Measurements from ENCODE around the gene CFAP221. TPM values are rescaled to one million over a fixed set of nuclear protein-coding genes. Genes with fewer than 3 reads are reported as not detected.

CFAP221 gene
- total RNA-seq, 1 donor from 2014 or later = 1.8 TPM

- no peaks in the 10 kb centered on the region for H3K27me3 ChIP-seq (ENCODE audit: control insufficient read depth, insufficient read depth, low read length)
- no peaks in the 10 kb centered on the region for H3K36me3 ChIP-seq (ENCODE audit: control insufficient read depth, insufficient read depth, low read length)
- no peak overlapping the region for H3K4me3 ChIP-seq (ENCODE audit: low read depth, low read length)
- TF ChIP-seq CTCF (IDR thresholded peaks at IDR 0.05; ENCODE audit: insufficient read depth, low read length, poor library complexity, severe bottlenecking) = no peak
- no peak for DNase-seq (ENCODE audit: low read depth)
Measured at GRCh38 chr2:119512946-119513345, 31.3 kb upstream of the CFAP221 start.

DNA sequence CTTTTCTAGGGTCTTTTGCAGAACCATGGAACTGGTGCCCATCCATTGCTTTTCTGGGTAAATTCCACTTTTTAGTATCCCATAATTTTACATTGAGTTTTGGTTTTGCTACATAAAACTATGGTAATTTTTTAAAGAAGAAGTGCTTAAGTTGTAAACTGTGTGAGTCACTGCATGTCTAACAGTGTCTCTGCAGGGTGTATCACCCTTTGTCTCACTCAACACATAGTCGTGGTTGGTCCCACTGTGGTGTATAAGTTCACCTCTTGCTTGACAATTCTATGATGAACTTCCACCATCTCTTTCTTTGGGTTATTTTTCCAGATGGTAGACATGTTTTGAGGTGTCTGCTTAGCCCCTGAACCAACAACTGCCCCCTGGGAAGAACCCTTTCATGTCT is 30.4 kb upstream of the CFAP221 start:
- Histone ChIP-seq H3K4me3 (ENCODE audit: low read depth, low read length) (no peak overlapping the region), H3K27me3 (ENCODE audit: control insufficient read depth, insufficient read depth, low read length) (no peaks in the 10 kb centered on the region), H3K36me3 (ENCODE audit: control insufficient read depth, insufficient read depth, low read length) (no peaks in the 10 kb centered on the region)
- no peak for TF ChIP-seq CTCF (IDR thresholded peaks at IDR 0.05; ENCODE audit: insufficient read depth, low read length, poor library complexity, severe bottlenecking)
- no peak for DNase-seq (ENCODE audit: low read depth)

GRCh38 chr2:119516121-119516520 is 28.1 kb upstream of the CFAP221 start:
- TF ChIP-seq CTCF (IDR thresholded peaks at IDR 0.05; ENCODE audit: insufficient read depth, low read length, poor library complexity, severe bottlenecking) = no peak
- no peak for DNase-seq (ENCODE audit: low read depth)

GRCh38 chr2:119517433-119517832 is 26.8 kb upstream of the CFAP221 start:
- Histone ChIP-seq H3K36me3 (ENCODE audit: control insufficient read depth, insufficient read depth, low read length) (no peaks in the 10 kb centered on the region), H3K27me3 (ENCODE audit: control insufficient read depth, insufficient read depth, low read length) (no peaks in the 10 kb centered on the region), H3K4me3 (ENCODE audit: low read depth, low read length) (no peak overlapping the region)
- TF ChIP-seq CTCF (IDR thresholded peaks at IDR 0.05; ENCODE audit: insufficient read depth, low read length, poor library complexity, severe bottlenecking) = peak; percentile 76
- DNase-seq (ENCODE audit: low read depth) = no peak

More at GRCh38 chr2:119516121-119516520, 28.1 kb upstream of the CFAP221 start:
- Histone ChIP-seq H3K36me3 (ENCODE audit: control insufficient read depth, insufficient read depth, low read length) (no peaks in the 10 kb centered on the region), H3K27me3 (ENCODE audit: control insufficient read depth, insufficient read depth, low read length) (no peaks in the 10 kb centered on the region), H3K4me3 (ENCODE audit: low read depth, low read length) (no peak overlapping the region)

- Histone ChIP-seq H3K27me3 (ENCODE audit: control insufficient read depth, insufficient read depth, low read length) (peaks cover 9% of the 10 kb centered on the region), H3K4me3 (ENCODE audit: low read depth, low read length) (no peak overlapping the region), H3K36me3 (ENCODE audit: control insufficient read depth, insufficient read depth, low read length) (no peaks in the 10 kb centered on the region)
- no peak for DNase-seq (ENCODE audit: low read depth)
- no peak for TF ChIP-seq CTCF (IDR thresholded peaks at IDR 0.05; ENCODE audit: insufficient read depth, low read length, poor library complexity, severe bottlenecking)
Measured at GRCh38 chr2:119518401-119519056, 25.7 kb upstream of the CFAP221 start.

DNA sequence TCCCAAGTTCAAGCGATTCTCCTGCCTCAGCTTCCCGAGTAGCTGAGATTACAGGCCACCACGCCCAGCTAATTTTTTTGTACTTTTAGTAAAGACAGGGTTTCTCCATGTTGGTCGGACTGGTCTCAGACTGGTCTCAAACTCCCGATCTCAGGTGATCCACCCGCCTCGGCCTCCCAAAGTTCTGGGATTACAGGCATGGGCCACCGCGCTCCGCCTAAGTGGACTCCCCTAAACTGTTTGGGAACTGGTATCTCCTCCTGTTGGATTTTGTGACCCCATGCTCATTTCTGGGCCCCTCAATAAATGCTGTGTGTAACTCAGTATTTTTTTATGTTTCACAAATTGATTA is 25.2 kb upstream of the CFAP221 start:
- peaks cover 14% of the 10 kb centered on the region for H3K27me3 ChIP-seq (ENCODE audit: control insufficient read depth, insufficient read depth, low read length)
- TF ChIP-seq CTCF (IDR thresholded peaks at IDR 0.05; ENCODE audit: insufficient read depth, low read length, poor library complexity, severe bottlenecking) = no peak
- no peak overlapping the region for H3K4me3 ChIP-seq (ENCODE audit: low read depth, low read length)
- no peak for DNase-seq (ENCODE audit: low read depth)
- no peaks in the 10 kb centered on the region for H3K36me3 ChIP-seq (ENCODE audit: control insufficient read depth, insufficient read depth, low read length)

Measured in kidney epithelial cell (primary cell).